HG03066 (cell line): ENCODE data around the gene ACBD6.
"Not testable (repeated sequence)": the region's sequence is repeated elsewhere in the genome, so short reads cannot be mapped to it uniquely, and the experiment has no call there.

ENCODE experiments used
- ATAC-seq: cut with Tn5 transposase; IDR thresholded peaks from one replicate; pipeline ENCODE4 v1.9.1; 2021; ENCODE audit warnings: low read depth; ENCODE audit not compliant: unreplicated experiment

The ACBD6 gene

DNA sequence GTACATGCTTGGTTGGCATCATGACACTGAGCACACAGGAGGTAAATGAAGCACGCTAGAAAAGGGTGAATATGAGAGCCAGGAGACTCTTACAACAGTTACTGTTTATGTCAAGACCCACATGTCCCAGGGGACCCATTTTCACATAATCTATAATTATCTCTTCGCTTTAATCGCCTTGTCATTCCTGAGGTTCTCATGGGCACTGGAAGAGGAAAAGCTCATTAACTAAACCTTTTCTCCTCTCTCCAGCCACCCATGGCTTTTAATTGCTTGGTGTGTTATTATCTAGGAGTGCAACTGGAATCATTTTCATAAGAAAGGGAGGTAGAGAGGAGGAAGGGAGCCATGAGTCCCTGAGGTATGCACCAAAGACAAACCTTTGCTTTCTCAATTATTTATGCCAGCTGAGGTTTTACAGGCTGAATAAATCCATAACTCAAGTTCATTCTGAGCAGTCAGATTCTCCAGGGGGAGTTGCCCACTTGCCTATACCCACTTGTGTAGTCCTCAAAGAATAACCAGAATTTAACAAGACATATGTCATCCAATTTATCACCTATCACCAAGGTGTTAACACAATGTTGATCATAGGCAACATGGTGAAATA is 77.4 kb downstream of the ACBD6 start:
- ATAC-seq = no peak

- no peak for ATAC-seq
These were observed 80.8 kb downstream of the ACBD6 start for GRCh38 chr1:180421614-180422013.

DNA sequence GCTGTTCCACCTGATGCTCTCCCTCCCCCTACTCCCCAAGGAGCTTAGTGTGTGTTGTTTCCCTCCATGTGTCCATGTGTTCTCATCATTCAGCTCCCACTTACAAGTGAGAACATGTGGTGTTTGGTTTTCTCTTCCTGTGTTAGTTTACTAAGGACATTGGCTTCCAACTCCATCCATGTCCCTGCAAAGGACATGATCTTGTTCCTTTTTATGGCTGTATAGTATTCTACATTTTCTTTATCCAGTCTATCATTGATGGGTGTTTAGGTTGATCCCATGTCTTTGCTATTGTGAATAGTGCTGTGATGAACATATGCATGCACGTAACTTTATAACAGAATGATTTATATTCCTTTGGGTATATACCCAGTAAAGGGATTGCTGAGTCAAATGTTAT is 81.2 kb downstream of the ACBD6 start:
- ATAC-seq = not testable (repeated sequence)

GRCh38 chr1:180415985-180416633 is 86.3 kb downstream of the ACBD6 start:
- ATAC-seq = no peak

- ATAC-seq = no peak
These were observed 87.0 kb downstream of the ACBD6 start for GRCh38 chr1:180415236-180415848.

GRCh38 chr1:180412583-180412982 is 89.8 kb downstream of the ACBD6 start:
- ATAC-seq = no peak

DNA sequence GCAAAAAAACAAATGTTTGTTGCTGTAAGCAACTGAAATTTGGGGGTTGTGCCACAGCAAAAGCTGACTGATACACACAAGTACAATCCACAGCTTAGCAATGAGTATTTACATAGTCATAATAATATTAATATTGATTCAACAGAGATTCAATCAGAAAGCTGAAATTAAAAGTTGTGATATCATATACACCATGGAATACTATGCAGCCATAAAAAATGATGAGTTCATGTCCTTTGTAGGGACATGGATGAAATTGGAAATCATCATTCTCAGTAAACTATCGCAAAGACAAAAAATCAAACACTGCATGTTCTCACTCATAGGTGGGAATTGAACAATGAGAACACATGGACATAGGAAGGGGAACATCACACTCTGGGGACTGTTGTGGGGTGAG is 94.2 kb downstream of the ACBD6 start:
- not testable (repeated sequence) for ATAC-seq

GRCh38 chr1:180407051-180407450 is 95.3 kb downstream of the ACBD6 start:
- no peak for ATAC-seq

GRCh38 chr1:180402551-180402950 is 99.8 kb downstream of the ACBD6 start:
- ATAC-seq = no peak

DNA sequence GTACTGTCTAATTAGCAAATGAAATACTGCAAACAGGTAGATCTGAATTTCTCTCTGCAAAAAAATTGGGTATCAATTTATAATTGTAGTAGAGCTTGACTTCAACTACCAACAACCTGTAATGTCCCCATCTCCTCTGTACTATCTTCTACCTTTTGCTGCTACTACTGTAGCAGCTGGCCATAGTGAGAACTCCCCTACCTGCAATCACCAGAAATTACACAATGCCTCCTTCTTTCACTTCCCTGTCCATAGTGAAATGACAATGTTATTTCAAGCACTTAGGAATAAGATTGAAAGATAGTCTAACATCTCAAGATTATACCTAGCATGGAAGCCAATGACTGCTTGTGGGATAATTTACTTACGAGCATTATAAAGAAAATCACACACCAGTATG is 100.4 kb downstream of the ACBD6 start:
- ATAC-seq = no peak

GRCh38 chr1:180397175-180397574 is 105.2 kb downstream of the ACBD6 start:
- ATAC-seq = no peak

- ATAC-seq = no peak
These were observed 109.8 kb downstream of the ACBD6 start for GRCh38 chr1:180392427-180393145.

GRCh38 chr1:180392020-180392419 is 110.4 kb downstream of the ACBD6 start:
- ATAC-seq = no peak

GRCh38 chr1:180387413-180387812 is 115.0 kb downstream of the ACBD6 start:
- no peak for ATAC-seq

DNA sequence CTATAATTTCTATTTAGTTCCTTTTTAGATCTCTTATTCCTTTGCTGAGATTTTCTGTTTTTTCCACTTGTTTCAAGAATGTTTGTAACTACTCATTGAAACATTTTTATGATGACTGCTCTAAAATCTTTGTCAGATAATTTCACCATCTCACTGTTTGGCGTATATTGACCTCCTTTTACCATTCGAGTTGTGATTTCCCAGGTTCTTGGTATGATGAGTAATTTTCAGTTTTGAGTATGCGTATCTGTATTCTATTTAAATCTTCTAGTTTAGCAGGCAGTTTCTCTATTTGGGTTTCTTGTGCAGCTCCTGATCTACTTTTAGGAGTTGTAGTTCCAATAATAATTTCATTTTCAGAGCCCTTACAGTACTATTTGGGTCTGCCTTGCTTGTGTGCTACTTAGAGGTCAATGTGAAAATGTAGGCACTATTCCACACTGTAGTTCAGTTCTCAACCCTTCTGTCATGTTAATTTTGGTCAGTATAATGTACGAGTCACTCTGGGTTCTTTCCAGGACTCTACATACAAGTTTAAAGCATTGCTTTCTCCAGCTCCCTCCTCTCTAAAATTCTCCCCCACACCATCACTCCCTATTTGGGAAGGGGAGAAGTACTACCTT is 115.5 kb downstream of the ACBD6 start:
- ATAC-seq = no peak

DNA sequence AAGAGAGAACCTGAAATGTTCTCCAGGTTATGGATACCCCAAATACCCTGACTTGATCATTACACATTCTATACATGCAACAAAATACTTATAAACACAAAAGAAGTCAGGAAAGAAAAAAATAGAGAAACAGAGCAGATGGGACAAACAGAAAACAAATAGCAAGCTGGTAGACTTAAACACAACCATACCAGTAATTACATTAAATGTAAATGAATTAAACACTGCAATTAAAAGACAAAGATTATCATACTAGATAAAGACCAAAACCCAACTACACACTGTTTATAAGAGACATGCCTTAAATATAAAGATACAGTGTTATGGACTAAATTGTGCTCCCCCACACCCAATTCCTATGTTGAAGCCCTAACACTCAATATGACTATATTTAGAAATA is 117.2 kb downstream of the ACBD6 start:
- ATAC-seq = no peak

DNA sequence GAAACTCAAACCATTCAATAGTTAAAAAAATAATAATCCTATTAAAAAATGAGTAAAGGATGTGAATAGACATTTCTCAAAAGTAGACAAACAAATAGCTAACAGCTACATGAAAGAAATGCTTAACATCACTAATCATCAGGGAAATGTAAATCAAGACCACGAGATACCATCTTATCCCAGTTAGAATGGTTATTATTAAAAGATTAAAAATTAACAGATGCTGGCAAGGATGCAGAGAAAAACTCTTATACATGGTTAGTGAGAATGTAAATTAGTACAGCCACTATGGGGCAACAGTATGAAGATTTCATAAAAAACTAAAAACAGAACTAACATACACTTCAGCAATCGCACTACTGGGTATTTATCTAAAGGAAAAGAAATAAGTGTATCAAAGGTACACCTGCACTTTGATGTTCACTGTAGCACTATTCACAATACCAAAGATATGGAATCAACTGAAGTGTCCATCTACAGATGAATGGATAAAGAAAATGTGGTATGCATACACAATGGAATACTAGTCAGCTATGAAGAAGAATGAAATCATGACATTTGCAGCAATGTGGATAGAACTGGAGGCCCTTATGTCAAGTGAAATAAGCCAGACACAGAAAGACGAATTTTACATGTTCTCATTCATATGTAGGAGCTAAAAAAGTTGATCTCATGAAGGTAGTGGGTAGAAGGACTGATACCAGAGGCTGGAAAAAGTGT is 117.9 kb downstream of the ACBD6 start:
- no peak for ATAC-seq

DNA sequence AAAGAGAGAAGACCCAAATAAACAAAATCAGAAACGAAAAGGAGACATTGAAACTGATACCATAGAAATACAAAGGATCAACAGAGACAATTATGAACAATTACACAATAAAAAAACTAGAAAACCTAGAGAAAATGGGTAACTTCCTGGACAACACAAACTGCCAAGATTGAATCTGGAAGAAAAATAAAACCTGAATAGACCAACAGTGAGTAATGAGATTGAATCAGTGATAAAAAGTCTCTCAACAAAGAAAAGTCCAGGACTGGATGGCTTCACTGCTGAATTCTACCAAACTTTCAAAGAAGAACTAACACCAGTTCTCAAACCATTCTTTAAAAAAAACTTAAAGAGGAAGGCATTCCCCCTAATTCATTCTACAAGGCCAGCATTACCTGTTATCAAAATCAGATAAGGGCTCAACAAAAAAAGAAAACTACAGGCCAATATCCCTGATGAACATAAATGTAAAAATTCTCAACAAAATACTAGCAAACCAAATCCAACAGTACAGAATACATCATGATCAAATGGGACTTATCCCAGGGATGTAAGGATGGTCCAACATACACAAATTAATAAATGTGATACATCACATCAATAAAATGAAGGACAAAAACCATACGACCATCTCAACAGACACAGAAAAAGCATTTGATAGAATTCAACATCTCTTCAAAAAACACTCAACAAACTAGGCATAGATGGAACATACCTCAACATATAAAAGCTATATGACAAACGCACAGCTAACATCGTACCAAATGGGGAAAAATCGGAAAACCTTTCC is 119.9 kb downstream of the ACBD6 start:
- no peak for ATAC-seq

DNA sequence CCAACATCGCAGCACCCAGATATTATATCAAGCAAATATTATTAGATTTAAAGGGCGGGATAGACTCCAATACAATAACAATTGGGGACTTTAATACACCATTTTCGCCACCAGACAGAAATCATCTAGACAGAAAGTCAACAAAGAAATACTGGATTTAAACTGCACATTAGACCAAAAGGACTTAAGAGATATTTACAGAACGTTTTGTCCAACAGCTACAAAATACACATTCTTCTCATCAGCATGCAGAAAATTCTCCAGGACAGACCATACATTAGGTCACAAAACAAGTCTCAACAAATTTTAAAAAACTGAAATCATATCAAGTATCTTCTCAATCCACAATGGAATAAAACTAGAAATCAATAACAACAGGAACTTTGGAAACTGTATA is 121.2 kb downstream of the ACBD6 start:
- no peak for ATAC-seq
